HG02943 (cell line): ENCODE measurements around the gene ADAMTSL1.

ENCODE experiments used
- ATAC-seq: cut with Tn5 transposase; IDR thresholded peaks from one replicate; pipeline ENCODE4 v1.9.1; 2021; ENCODE audit warnings: mild to moderate bottlenecking, low read depth, moderate library complexity; ENCODE audit not compliant: unreplicated experiment

ADAMTSL1 gene

DNA sequence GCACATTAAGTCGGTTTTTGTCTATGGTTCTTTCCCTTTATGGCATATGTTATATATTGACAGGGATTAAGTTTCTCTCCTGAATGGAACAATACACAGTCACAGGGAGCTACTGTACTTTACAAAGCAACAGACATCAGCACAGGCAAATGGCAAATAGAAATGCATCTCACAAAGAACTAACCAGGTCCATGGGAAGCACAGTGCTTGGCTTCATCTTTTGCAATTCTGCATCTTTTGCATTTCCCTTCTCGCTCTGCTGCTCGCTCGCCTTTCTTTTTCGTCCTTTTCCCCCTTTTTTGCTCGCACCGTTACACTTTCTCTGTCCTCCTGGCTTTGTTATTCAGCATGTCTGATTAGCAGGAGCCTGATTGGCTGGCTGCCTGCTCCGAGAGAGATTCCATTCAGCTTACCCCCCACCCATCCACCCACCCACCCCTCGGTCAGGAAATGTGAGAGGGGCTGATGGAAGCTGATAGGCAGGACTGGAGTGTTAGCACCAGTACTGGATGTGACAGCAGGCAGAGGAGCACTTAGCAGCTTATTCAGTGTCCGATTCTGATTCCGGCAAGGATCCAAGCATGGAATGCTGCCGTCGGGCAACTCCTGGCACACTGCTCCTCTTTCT lies at the start of gene ADAMTSL1:
Gene ADAMTSL1 (plus strand): TSS at position 502 of the 628 bp plus-strand sequence. CDS start 80 bp downstream, at position 582.
- ATAC-seq = no peak

GRCh38 chr9:18427691-18428090 lies 46.3 kb upstream of the ADAMTSL1 start:
- no peak for ATAC-seq

GRCh38 chr9:18428661-18429060 lies 45.3 kb upstream of the ADAMTSL1 start:
- ATAC-seq = no peak

- ATAC-seq = no peak
Observed at GRCh38 chr9:18429070-18429469, 44.9 kb upstream of the ADAMTSL1 start.

DNA sequence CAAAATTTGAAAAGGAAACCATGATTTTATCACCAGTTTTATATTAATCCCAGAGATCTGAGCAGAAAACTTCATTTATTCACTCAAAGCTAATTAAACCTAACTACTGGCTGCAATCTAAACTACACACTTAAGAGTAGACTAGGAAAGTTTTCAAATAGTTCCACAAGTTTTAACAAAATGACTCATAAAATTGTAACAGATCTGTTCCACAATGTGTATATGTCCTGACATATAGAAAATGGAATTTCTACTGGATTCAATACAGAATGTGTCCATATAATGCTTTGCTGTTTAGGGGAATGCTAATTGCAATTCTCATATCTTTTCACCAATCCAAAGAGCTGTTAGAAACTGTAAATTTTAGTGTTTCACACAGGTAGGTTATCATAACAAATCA lies 40.3 kb upstream of the ADAMTSL1 start:
- ATAC-seq = no peak

GRCh38 chr9:18437315-18438201 lies 36.4 kb upstream of the ADAMTSL1 start:
- ATAC-seq = no peak

DNA sequence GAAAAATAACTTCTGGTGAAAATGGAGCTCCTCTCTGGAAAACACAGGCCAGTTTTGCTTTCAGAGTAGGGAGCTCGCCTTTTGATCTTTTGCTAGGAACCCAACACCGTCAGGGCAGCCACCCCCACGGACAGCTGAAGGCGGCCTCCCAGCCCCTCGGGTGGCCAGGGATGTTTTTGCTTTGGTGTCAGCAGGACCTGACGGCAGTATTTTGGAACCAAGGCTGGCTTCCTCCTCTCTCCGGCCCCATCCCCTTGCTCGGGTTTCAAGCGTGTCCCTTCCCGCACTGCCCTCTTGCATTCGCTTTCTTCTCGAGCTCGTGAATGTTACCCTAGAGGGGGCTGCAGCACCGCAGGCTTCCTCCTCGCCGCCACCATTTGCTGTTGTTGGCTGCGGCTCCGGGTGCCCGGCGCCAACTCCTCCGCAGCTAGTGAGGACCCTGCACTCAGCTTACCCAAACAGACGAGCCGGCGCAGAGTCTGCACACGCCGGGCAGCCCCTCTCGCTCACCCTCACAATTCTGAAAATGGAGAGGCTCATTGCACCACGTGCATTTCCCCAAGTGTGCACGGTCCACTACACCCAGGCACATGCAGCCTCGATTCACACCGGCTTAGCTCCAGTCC lies 35.5 kb upstream of the ADAMTSL1 start:
- ATAC-seq = no peak

GRCh38 chr9:18438951-18439350 lies 35.0 kb upstream of the ADAMTSL1 start:
- no peak for ATAC-seq

DNA sequence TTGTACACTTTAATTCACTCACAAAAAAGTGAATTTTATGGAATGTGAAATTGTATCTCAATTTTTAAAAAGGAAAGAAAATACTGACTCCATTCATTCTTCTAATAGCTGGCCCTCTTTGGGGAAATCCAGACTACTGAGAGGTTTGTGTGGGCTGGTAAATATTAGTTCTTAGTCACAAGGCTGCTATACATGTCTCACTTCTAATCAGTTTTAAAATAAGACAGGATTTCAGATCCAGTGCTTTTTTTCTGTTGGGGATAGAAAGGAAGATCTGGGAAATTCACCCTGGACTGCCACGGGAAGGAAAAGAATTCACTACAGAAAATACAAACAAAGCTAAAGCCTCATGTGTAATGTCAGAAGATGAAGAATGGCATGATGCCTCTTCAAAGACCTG lies 32.7 kb upstream of the ADAMTSL1 start:
- no peak for ATAC-seq

GRCh38 chr9:18442629-18443491 lies 31.1 kb upstream of the ADAMTSL1 start:
- peak; percentile 86 for ATAC-seq

- no peak for ATAC-seq
Observed at GRCh38 chr9:18447131-18447530, 26.8 kb upstream of the ADAMTSL1 start.

GRCh38 chr9:18447541-18447940 lies 26.4 kb upstream of the ADAMTSL1 start:
- no peak for ATAC-seq

DNA sequence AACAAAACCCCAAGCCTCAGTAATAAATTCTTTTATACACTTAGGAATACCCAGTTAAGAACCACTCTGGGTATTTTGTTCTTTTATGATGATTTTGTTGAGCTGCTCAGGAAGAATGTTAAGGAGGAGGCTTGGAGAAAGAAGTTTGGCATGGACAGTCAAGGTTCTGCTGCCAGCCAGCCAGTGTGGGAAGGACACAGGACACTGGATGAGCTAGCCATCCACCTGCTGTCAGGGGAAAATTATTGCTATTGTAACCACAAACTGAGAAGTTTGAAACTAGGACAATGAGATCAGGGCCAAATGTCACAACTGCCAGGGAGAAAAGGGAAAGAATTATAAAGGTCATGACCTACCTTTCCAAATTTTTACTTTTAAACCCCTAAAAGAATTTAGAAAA lies 25.9 kb upstream of the ADAMTSL1 start:
- no peak for ATAC-seq

GRCh38 chr9:18451406-18451805 lies 22.5 kb upstream of the ADAMTSL1 start:
- no peak for ATAC-seq

DNA sequence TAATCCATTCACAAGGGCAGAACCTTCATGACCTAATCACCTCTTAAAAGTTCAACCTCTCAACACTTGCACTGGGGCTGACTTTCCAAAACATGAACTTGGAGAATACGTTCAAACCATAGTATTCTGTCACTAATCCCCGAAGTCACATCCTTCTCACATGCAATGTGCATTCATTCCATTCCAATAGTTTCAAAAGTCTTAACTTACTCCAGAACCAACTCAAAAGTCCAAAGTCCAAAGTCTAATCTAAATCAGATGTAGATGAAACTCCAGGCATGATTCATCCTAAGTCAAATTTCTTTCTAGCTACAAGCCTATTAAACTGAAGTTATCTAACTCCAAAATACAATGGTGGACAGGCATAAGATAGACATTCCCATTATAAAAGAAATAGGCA lies 21.7 kb upstream of the ADAMTSL1 start:
- no peak for ATAC-seq

DNA sequence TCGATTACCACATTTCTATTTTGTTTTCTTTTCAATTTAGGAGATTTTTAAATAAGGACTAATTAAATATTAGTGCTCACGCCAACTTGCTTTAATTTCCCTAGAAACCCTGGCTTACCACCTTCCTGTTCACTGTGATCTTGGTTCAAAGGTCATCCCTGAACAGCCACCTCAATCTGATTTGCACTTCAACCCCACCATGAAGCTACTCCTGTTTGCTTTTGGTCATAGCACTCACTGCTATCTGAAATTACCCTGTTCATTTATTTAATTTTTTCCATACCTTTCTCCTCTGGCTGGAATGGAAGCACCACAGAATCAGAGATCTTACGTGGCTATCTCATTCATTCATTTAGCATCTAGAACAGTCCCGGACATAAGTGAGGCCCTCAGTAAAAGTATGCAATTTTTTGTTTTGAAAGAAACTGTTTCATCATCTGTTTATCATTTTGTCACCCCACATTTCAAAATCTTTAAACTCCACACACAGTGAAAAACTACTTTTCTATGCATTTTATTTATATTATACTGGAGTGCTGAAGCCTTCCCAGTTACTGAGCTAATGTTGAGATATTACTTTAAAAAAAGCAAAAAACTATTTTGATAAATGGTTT lies 17.2 kb upstream of the ADAMTSL1 start:
- ATAC-seq = no peak

DNA sequence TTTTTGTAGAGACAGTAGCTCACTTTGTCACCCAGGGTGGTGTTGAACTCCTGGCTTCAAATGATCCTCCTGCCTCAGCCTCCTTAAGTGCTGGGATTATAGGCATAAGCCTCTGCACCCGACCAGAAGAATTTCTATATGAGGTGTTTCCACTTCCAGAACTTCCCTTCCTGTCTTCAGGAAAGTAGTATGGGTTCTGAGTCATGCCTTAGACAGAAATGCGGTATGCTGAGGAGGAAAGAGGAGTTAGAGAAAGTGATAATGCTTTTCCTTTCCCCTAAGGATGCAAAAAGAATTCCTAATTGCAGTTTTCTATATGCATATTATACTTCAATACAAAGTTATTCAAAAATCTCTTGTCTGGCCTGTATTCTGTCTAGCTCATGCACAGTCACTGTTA lies 16.4 kb upstream of the ADAMTSL1 start:
- ATAC-seq = no peak

DNA sequence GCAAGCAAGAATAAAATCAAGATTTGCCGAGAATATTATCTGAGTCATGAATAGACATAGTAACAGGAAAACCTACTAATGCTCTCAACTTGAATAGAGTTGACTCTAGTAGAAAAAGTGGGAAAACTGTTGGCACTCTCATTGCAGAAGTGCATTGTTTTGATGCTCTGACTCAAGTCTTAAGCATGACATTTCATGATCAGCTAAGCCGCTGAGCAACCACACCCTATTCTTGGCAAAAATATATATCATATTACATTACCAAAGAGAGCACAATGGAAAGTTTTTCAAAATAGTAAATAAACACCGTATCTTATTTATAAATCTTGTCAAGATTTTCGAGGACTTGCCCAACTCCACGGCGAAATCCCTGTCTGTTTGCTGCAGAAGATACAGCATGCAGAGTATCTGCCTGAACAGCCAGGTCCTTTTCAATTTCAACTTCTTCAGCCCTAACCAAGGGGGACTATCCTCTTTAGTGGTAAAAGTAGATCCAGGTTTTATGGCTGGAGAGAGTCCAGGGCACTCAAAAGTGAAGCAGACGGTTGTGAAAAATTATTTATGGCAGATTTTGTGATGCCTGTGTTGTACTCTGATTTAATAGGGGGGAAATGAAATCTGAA lies 13.9 kb upstream of the ADAMTSL1 start:
- ATAC-seq = no peak

GRCh38 chr9:18461496-18461895 lies 12.5 kb upstream of the ADAMTSL1 start:
- ATAC-seq = no peak

GRCh38 chr9:18463991-18464390 lies 10.0 kb upstream of the ADAMTSL1 start:
- ATAC-seq = no peak
